Mucosa of descending colon (tissue), 3 donors: Measurements from ENCODE around the gene SESTD1. TPM values are rescaled to one million over a fixed set of nuclear protein-coding genes. Genes with fewer than 3 reads are reported as not detected.
"Not testable (repeated sequence)": the region's sequence is repeated elsewhere in the genome, so short reads cannot be mapped to it uniquely, and the experiment has no call there.

ENCODE experiments used
- ATAC-seq: fragments of 200-7000 bp; cut with Tn5 transposase; one replicate; pipeline ENCODE4 v1.9.1; 2020; ENCODE audit warnings: mild to moderate bottlenecking, moderate library complexity
- DNase-seq, 3 donors: peaks; one replicate each; pipeline ENCODE4 v3.0.0-alpha.2; 2020
- H3K36me3 ChIP-seq: fragments of 200-600 bp; one replicate; pipeline ENCODE4 v1.8.0; 2021; ENCODE audit warnings: low read depth, mild to moderate bottlenecking
- H3K4me1 ChIP-seq: fragments of 200-600 bp; one replicate; pipeline ENCODE4 v1.8.0; 2021; ENCODE audit warnings: low read depth, mild to moderate bottlenecking
- H3K4me3 ChIP-seq: fragments of 200-600 bp; one replicate; pipeline ENCODE4 v1.8.0; 2021; ENCODE audit warnings: mild to moderate bottlenecking
- H3K9me3 ChIP-seq: fragments of 200-600 bp; one replicate; pipeline ENCODE4 v1.8.0; 2021; ENCODE audit warnings: mild to moderate bottlenecking
- CTCF ChIP-seq: fragments of 200-600 bp; IDR thresholded peaks from one replicate; pipeline ENCODE4 v1.8.0; 2022; ENCODE audit warnings: antibody characterized with exemption, mild to moderate bottlenecking
- intact Hi-C, 2 donors: fragments of 100-400 bp; cut with DNase I in 1 of 2; cut with micrococcal nuclease in 1 of 2; formaldehyde crosslinking; loops; one replicate each; pipeline versions ENCODE4 v1.11.0 to v1.11.1; 2022; cut with DNase I, micrococcal nuclease
- total RNA-seq, 3 donors: library from RNA; stranded (reverse); fragmentation: NEBNext Ultra II Directional in 2 of 3; extraction: Animal tissue kit (Norgen Biotek cat#: 25700) in 2 of 3; gene quantifications; one replicate each; pipeline versions ENCODE4 v1.2.1 to v1.2.4, GENCODE V29; 2021 to 2023
- donor health status: DM: no; HTN: no; CAD: no; lungs with moderate emphysema.
- donor health status: DM: no; HTN: no; CAD: no.
- donor health status: DM: no; HTN: yes; CAD: no.

Gene SESTD1
- total RNA-seq, 3 donors from 2014 or later, result 25.6 to 102 (median 44.0) TPM

- TF ChIP-seq CTCF, result no peak
- intact Hi-C loops, result no loop called here
- Histone ChIP-seq H3K4me3 (no peak overlapping the region), H3K36me3 (no peaks in the 10 kb centered on the region), H3K9me3 (no peaks in the 10 kb centered on the region), H3K4me1 (no peaks in the 10 kb centered on the region)
- ATAC-seq (no peak), DNase-seq (no peak)
Measured at GRCh38 chr2:179250848-179251504, 13.7 kb downstream of the SESTD1 start.

- no peak for TF ChIP-seq CTCF
- ATAC-seq (no peak), DNase-seq (no peak)
- no peaks in the 10 kb centered on the region for H3K36me3 ChIP-seq
- no peak overlapping the region for H3K4me3 ChIP-seq
- intact Hi-C loops, result no loop called here
- H3K9me3 ChIP-seq, result no peaks in the 10 kb centered on the region
- H3K4me1 ChIP-seq, result no peaks in the 10 kb centered on the region
Measured at GRCh38 chr2:179250095-179250494, 14.5 kb downstream of the SESTD1 start.

- DNase-seq, result no peak
- TF ChIP-seq CTCF, result no peak
- H3K36me3 ChIP-seq, result no peaks in the 10 kb centered on the region
- no peak for ATAC-seq
- intact Hi-C loops, result no loop called here
- no peak overlapping the region for H3K4me3 ChIP-seq
- H3K9me3 ChIP-seq, result no peaks in the 10 kb centered on the region
- no peaks in the 10 kb centered on the region for H3K4me1 ChIP-seq
Measured at GRCh38 chr2:179248024-179248348, 16.6 kb downstream of the SESTD1 start.

- ATAC-seq, result no peak
- DNase-seq, result no peak
- H3K4me1 ChIP-seq, result no peaks in the 10 kb centered on the region
- H3K36me3 ChIP-seq, result no peaks in the 10 kb centered on the region
- TF ChIP-seq CTCF, result no peak
- no peaks in the 10 kb centered on the region for H3K9me3 ChIP-seq
- H3K4me3 ChIP-seq, result no peak overlapping the region
- intact Hi-C loops, result no loop called here
Measured at GRCh38 chr2:179247318-179248023, 17.2 kb downstream of the SESTD1 start.

- H3K36me3 ChIP-seq, H3K9me3 ChIP-seq, intact Hi-C loops, DNase-seq, H3K4me3 ChIP-seq, ATAC-seq, H3K4me1 ChIP-seq: not testable (repeated sequence)
Measured at GRCh38 chr2:179245843-179246242, 18.8 kb downstream of the SESTD1 start.

GRCh38 chr2:179243046-179243445 is 21.6 kb downstream of the SESTD1 start:
- DNase-seq, result no peak
- no peak for TF ChIP-seq CTCF
- intact Hi-C loops, result no loop called here
- H3K36me3 ChIP-seq, result no peaks in the 10 kb centered on the region
- no peaks in the 10 kb centered on the region for H3K4me1 ChIP-seq
- no peak for ATAC-seq
- H3K9me3 ChIP-seq, result no peaks in the 10 kb centered on the region
- no peak overlapping the region for H3K4me3 ChIP-seq
